Parietal lobe (tissue), 1 donor: ENCODE results near the gene ADAT1. TPM values are rescaled to one million over a fixed set of nuclear protein-coding genes. Genes with fewer than 3 reads are reported as not detected.

Experiments used
- total RNA-seq: library from RNA; depleted of rRNA; stranded (reverse); fragments of >200 nt; gene quantifications from one replicate; pipeline ENCODE4 v1.2.3, GENCODE V29; 2014

The ADAT1 gene
- total RNA-seq = 125 TPM

GRCh38 chr16:75622761-75623605, at the start of gene ADAT1:
ADAT1 (minus strand) TSS chr16:75623281; CDS start chr16:75620799, 2,482 bp downstream.

GRCh38 chr16:75647492-75648264, 24.6 kb upstream of the ADAT1 start, which contains the start of the genes KARS1 and TERF2IP:
KARS1 (minus strand) TSS chr16:75647665; CDS start chr16:75647639, 26 bp downstream.
TERF2IP (plus strand) TSS chr16:75647773; CDS start chr16:75647883, 110 bp downstream.

GRCh38 chr16:75566040-75566757, 56.9 kb downstream of the ADAT1 start, which contains the start of gene GABARAPL2:
GABARAPL2 (plus strand) TSS chr16:75566379; CDS start chr16:75566487, 108 bp downstream.

GRCh38 chr16:75555707-75556430, 67.2 kb downstream of the ADAT1 start, which contains the start of gene TMEM231:
TMEM231 (minus strand) TSS chr16:75556252; CDS start chr16:75556209, 43 bp downstream.

Other genes starting within 250 kb of the ADAT1 start
- gene CFDP1, start 189.8 kb downstream of the ADAT1 start, total RNA-seq = 97.7 TPM
- gene TMEM170A, start 158.6 kb downstream of the ADAT1 start, total RNA-seq = 23.2 TPM
- 0.94 TPM for gene CHST6, start 127.8 kb downstream of the ADAT1 start, total RNA-seq
- gene CHST5, start 87.2 kb downstream of the ADAT1 start, total RNA-seq = 0.94 TPM
- 20.7 TPM for gene TMEM231, start 67.0 kb downstream of the ADAT1 start, total RNA-seq
- gene GABARAPL2, start 56.9 kb downstream of the ADAT1 start, total RNA-seq = 75.7 TPM
- gene KARS1, start 24.4 kb upstream of the ADAT1 start, total RNA-seq = 80.8 TPM
- gene TERF2IP, start 24.5 kb upstream of the ADAT1 start, total RNA-seq = 128 TPM
- gene CPHXL2, start 53.7 kb upstream of the ADAT1 start, total RNA-seq = not detected
- not detected for gene DUXB, start 78.2 kb upstream of the ADAT1 start, total RNA-seq
- not detected for gene CPHXL, start 103.2 kb upstream of the ADAT1 start, total RNA-seq